NCI-H1092 (cell line): ENCODE data around the gene BNIP5.
"Not testable (repeated sequence)": the region's sequence is repeated elsewhere in the genome, so short reads cannot be mapped to it uniquely, and the experiment has no call there.

Experiments used
- DNase-seq: peaks from one replicate; lab custom pipeline; 2025; lab: John Stamatoyannopoulos, UW

The BNIP5 gene

DNA sequence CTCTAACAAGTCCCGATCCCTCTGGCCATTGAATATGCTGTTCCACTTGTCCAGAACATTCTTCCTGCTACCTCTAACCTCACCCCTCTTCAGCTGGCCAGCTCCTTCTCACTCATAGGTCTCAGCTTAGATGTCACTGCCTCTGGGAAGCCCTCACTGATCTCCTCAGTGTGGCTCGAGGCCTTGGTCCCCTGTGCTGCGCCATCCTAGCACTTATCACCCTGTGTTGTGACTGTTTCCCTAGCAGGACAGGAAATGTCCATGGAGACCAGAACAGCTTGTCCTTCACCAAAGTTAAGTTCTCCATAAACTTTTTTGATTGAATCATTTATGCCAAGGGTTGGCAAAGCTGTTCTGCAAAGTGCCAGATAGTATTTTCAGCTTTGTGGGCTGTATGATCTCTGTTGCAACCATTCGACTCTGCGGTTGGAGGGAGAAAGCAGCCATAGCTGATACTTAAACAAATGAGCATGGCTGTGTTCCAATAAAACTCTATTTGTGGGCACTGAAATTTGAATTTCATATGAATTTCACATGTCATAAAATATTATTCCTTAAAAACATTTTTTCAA lies 6.5 kb upstream of the BNIP5 start:
- DNase-seq = no peak

DNA sequence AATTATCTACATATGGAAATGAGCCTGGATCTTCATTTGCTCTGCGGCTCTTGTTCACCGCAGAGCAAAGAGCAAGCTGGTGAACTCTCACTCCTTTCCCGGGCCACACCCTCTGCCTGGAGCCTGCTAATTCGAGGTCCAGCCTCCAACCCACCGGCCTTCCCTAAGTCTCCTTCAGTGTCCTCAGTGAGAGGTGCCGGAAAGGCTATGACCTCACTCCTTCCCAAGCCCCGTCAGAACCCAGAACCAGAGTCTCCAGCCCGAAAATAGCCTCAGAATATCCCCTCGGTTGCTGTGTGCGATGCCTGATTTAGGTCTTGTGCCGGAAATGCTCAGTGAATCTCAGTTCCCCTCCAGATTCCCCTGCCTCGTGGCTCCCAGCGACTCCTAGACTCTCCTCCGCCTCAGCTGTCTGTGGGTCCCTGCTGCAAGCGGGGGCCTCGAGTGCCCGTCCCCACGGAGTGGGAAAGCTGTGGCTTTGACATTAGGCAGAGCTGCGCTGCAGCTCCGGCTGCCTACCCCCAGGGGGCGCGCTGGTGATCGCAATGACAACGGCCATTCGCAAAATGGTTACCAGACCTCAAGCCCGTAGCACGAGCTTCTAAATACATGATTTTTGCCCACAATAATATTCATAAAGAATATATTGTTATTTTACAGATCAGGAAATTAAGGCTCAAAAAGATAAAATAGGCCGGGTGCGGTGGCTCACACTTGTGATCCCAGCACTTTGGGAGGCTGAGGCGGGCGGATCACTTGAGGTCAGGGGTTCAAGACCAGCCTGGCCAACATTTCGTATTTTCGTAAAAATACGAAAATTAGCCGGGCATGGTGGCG lies 4.1 kb upstream of the BNIP5 start:
- peak; percentile 14 for DNase-seq

DNA sequence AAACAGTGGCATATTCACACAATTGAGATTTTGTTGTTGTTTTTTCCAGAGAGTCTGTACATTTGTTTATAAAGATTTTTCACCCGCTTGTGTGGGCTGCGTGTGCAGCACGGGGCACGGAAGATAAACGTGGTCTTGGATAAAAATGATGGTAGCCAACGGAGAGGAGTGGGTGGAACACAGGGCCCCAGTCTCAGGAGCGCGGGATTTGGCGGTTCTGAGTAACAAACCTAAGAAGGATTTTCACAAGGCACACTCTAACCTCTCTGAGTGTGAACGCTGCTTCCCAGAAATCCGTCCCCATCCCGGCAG lies 3.6 kb upstream of the BNIP5 start:
- DNase-seq = no peak

DNA sequence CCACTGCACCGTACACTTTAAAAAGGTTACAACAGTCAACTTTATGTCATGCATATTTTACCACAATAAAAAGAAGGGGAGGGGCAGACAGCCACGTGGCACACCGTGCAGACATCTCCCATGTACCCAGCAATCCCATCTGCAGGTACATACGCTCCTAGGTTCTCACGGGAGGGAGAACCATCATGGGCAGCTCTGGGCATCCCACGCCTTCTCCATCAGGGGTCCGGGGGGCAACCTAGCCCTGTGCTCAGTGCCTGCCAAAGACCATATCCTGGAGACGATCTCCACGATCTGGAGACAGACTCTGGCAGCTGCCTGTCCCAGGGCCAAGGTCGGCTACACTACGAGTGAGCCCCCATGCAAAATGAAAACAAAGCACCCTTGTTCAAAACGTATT lies 2.5 kb upstream of the BNIP5 start:
- DNase-seq = no peak

DNA sequence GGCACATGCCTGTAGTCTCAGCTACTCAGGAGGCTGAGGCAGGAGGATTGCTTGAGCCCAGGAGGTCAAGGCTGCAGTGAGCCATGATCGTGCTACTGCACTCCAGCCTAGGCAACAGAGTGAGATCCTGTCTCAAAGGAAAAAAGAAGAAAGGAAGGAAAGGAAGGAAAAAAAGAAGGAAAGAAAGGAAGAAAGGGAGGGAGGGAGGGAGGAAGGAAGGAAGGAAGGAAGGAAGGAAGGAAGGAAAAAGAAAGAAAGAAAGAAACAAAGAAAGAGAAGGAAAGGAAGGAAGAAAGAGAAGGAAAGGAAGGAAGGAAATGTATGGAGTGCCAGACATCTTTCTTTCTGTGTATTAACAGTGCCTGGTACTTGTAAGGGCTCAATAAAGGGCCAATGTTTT lies 1.5 kb upstream of the BNIP5 start:
- not testable (repeated sequence) for DNase-seq

DNA sequence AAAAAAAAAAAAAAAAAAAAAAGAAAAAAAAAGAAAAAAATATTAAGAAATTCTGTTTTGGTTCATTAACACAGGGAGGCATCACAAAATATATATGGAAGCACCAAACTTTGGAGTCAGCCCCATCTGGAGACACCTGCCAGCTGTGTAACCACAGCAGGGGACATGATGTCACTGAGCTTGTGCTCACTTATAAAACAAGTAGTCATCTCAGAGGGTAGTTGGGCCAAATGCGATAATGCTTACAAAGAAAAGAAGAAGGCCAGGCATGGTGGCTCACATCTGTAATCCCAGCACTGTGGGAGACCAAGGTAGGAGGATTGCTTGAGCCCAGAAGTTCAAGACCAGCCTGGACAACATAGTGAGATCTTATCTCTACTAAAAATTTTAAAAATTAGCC lies 1.1 kb upstream of the BNIP5 start:
- no peak for DNase-seq

DNA sequence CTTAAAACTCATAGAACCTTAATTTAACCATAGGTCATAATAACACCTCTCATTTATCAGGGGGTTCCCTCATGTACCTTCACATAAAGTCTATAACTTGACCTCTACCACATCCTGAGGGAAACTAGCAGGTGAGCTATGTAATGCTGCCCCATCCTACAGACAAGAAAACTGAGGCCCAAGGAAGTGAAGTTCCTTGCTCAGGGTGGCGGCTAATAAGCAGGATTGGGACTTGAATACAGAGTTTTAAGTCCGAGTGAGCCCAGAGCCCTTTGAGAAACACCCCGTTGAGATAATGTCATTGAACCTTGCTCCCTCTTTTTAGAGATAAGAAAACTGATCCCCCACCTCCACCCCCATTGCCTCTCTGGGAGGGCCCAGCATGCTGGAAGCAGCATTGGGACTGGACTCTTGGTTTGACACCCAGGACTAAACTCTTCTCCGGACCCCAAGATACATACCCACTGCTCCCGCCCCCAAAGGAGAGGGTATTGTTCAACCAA lies 429 bp downstream of the BNIP5 start:
- DNase-seq = no peak

DNA sequence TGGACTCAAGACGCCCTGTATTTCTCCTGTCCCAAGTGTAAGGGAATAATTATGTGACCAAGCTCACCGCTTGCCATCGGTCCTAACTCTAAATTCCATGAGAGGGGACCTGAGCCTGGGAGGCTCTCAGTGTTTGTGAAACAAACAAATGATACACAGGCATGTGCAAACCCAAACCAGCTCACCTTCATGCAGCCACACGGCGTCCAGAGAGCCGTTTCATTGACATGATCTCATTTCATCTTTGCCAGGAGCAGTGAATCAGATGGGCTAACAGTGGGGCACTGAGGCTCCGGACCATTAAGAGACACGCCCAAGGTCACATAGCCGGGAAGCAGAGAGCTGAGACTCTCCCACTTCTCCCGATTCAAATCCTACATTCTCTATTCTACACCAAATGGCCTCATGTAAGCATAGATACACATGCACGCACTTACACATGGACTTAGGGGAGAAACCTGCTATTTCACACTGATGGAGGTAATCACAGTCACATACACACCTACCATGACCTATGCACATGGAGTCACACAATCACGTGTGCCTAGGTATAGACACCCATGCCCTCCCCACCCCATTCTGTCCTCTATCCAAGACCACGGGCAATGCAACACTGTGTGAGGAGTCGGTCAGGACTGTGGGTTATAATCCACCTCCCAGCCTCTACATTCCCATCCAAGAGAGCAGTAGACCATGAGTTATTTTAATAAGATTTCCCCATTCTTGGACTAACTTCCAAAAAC lies 1.1 kb downstream of the BNIP5 start:
- DNase-seq = no peak

DNA sequence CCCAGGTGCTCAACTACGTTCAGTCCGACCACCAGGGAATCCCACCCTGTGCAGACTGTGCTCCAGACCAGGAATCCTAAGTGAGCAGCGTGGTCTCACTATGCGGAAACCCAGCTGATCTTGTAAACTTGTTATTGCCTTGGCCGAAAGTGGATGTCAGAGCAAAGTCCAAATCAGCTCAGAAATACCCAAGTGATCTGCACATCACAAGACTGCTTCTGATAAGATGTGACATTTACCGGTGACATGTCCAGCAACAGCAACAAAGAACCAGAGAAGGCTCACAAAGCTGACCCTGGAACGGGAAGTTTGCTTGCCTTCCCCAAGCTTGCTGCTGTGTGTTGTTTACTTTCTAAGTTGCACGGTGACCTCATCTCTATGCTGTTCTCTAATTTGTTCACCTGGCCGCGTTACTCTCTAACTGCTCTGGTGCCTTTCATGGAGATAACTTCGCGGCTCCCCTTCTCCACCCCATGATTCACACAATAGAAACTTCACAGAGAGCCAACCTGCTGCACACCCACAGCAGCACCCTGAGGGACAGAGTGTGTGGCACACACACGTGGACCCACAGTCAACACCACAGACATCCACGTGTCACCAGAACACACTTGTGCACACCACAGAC lies 1.7 kb downstream of the BNIP5 start:
- DNase-seq = no peak

DNA sequence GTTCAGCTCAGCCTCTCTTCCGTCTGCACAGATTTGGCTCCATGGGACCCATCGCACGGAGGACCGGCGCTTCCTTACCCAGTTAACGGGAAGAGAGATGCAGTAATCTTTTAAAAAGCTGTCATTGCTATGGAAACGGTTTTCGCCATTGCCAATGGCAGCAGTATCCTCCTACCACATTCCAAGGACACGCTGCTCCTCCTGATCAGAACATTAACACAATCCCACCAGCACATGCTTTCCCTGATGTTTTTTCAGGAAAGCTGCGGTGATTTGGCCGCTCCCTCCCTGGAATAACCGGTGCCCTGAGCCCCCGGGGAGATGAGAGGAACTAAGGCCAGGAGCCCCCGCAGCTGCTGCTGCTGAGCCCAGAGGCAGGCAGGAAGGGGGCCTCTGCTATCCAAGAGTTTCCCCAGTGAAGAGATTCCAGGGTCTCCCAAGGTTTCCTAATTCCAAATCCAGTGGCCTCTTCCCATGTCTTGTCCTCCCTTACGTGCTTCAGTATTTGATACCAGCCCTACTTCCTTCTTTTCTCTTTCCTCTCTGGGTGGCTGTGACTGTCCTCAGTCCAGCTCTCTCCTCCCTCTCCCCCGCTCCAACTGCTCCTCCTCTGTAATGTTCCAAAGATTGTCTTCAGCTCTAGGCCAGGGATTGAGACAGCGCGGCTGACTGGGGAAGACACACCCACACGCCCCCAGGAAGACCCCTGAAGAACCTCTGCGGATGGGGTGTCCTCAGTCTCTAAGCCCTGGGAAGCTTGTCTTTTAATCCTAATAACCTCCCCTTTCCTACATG lies 2.6 kb downstream of the BNIP5 start:
- no peak for DNase-seq

DNA sequence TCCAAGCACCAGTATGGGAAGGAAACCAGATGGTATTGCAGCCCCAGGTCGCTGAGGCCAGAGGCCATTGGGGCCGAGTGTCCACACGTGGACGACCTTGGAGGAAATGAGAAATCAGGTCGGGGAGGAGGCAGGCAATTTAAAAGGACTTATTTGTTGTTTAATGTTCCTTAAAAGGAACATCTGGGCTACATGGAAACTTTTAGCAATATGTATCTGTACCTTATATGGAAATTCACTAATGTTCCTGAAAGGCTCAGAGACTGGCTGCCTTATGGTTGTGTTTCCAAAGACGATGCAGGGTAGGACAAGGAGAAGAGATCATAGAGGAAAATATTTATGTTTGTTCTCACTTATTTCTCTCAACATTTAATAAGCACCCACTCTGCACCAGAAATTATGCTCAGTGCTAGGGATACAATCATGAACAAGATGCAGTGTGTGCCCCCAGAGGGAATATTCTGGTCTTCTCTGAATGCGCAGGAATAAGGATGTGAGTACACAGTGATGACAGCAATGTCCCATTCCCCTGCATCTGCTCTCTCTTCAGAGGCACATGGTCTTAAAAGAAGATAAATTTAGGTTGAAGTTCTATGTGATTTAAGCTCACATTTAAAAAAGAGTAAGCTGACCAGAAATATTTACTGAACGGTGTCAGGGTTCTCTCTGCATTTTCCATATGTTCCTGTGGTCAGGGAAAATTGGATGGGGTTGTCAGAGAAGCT lies 3.4 kb downstream of the BNIP5 start:
- no peak for DNase-seq

DNA sequence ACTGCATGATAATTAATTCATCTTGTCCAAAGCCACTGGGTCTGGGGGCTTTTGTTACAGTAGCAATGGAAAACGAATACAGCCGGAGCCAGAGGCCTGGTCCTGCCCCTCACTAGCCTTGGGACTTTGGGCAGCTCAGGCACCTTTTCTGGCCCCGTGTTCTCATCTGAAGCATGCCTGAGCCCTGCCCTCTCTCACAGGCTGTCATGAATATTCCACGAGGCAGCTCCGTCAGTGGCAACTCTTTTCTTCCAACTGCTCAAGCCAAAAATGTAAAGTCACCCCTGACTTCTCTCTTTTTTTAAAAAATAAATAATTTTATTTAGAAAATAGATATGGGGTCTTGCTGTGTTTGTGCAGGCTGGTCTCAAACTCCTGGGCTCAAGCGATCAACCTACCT lies 5.3 kb downstream of the BNIP5 start:
- no peak for DNase-seq

DNA sequence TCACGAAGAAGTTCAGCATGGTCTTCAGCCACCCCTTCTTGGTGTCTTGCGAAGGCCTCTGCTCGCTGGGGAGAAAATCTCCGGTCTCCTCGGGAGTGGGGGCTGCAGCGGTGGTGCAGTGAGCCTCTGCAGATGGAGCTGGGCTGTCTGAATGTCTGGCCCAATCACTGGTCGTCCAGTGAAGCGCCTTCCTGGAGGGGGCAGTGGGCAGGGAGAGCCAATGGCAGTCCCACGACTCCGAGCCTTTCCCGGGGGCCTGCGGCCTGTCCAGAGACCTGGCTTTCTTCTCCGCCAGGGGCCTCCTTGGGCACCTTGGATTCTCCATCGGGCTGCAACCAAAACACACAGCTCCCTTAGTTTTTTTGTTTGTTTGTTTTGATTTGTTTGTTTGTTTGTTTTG lies 6.3 kb downstream of the BNIP5 start:
- no peak for DNase-seq

DNA sequence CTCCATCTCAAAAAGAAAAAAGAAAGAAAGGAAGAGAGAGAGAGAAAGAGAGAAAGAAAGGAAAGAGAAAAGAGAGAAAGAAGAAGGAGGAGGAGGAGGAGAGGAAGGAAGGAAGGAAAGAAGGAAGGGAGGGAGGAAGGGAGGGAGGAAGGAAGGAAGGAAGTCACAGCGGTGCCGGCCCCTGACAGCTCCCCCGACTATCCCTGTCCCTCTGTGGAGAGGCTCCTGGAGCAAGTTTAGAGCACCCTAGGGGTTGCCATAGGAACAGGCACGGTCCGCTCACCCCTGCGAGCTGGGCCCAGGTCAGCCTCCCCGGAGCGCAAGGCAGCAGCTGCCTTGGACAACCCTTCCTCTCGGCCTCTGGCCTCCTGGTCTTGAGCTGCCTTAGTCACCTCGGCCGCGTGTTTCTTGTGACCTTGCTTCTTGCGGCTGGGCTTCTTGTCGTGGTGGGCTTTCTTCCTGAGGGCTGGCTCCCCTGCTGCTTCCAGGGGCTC lies 6.8 kb downstream of the BNIP5 start:
- DNase-seq = peak; percentile 21

DNA sequence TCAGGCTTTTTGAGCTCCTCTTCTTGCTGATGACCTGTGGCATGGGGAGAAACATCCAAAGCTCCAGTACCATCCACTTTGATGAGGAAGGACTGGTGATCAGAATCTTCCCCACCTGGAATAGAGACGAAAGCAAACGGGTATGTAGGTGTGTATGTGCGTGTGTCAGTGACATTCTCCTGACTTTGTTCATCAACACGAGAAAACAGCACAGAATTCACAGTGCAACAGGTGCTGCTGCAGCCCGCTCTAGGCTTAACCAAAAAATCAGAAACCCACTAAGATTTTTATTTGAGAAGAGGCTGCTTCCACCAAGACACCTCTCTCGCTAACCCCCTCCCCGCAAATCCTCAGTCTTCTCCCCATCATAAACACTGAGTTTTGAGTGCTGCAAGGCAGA lies 8.1 kb downstream of the BNIP5 start:
- no peak for DNase-seq

DNA sequence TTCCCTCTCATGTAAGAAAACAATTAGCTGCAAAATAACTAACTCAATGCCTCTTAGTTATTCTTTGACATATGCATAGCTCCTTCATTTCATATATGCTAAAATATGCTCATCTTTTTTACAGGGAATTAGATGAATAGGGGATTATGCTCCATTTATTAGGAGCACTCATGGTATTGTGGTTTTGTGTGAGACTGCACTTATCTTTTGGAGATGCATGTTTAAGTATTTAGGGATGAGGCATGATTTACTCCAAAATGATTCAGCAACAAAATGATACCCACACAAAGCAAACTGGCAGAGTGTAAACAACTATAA lies 8.8 kb downstream of the BNIP5 start:
- DNase-seq = no peak

DNA sequence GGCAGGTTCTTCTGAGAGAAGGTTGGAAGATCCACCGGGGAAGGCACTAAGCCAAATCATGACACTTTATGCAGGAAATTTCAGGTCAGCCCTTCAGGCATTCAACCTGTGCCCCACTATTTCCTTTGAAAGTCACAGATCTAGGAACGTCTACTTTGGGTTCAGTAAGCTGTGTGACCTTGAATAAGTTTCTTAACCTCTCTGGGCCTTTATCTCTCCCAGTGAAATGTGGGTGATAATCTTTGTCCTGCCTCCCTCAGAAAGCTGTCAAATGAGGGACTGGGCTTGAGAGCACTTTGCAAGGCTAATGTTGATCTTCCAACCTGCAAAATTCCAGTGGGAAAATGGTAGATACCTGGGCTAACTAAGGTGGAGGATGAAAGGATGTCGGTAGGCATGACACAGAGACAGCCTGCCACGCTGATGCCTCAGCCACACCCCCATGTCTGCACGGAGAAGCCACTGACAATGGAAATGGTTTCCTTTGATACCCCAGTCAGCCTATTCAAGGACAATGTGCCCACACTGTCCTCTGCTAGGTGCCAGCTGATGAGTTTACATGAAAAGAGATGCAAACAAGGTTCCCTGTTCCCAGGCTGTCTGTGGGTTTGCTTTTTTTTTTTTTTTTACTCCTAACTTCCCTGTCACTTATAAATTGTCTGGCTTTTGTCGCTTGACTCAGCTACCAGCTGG lies 9.3 kb downstream of the BNIP5 start:
- no peak for DNase-seq

DNA sequence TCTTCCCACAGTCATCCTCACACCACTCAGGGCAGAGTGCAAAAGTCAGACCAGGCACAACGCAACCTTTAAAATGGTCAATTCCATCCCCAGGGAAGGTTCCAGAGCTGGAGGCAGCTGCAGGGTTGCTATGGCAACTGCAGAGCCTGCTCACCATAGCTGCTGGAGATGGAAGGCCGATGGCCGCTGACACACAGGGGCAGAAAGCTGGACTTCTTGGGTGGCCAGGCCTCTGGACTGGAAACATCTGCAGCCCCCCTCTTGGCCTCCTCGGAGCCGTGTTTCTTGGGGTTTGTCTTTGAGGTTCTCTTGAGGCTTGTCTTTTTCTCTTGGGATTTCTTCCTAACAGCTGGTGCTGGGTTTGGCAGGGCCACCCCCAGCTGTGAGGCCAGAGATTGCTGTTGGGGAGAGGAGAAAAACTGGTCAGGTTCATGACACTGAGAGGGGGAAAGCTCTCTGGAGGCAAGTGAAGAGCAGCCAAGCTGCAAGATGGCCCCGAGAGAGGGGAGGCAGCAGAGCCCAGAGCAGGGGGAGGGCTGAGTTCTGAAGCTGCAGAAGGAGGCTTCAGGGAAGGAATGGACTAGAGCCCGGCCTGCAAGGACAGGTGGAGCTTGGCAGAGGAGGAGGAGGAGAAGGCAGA lies 10.2 kb downstream of the BNIP5 start:
- DNase-seq = no peak

DNA sequence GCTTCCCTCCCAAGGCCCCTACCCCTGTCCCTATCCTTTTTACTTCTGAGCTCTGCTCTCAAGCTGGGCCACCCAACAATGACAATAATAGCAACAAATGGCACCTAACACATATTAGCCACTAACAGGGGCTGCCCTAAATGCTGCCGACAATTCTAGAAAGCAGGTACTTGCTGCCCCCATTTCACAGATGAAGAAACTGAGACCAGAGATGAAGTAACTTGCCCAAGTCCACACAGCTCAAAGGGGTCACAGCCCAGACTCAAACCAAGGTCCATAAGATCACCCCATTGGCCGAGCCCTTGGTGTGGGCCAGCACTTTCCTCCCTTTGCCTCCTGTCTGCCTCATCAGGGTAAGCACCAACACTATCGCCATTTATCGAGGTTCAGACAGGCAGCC lies 12.0 kb downstream of the BNIP5 start:
- DNase-seq = no peak

DNA sequence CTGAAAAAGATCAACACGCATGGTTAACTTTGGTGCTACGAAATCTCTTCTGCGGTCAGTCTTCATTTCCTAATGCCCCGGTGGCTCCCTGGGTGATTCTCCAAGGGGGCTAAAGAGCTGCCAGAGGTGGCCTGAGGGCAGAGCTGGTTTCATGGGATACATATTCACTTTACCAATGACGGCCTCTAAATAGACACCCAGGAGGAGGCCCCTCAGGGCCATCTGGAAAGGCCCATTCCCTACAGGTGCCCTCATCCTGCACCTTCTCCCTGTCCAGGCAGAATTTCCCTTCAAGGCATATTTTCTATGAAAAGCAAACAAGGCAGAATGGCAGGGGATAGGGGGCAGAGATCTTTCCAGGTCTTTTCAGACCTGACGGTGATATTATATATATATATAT lies 12.5 kb downstream of the BNIP5 start:
- no peak for DNase-seq
